Activated CD4-positive, alpha-beta T cell treated with anti-CD3 and anti-CD28 coated beads for 24 hours (primary cell): Measurements from ENCODE around the gene GLRX.
A peak's percentile ranks its signal among the peaks of the same experiment; 100 is the strongest.

Experiments used
- DNase-seq, 2 donors: peaks; one replicate each; pipeline ENCODE4 v3.0.0-alpha.2; 2020; ENCODE audit warnings: low read depth in 2 of 2

GLRX gene

GRCh38 chr5:95808686-95809413 is 13.7 kb downstream of the GLRX start:
- peak; percentile 53 to 62 for DNase-seq

DNA sequence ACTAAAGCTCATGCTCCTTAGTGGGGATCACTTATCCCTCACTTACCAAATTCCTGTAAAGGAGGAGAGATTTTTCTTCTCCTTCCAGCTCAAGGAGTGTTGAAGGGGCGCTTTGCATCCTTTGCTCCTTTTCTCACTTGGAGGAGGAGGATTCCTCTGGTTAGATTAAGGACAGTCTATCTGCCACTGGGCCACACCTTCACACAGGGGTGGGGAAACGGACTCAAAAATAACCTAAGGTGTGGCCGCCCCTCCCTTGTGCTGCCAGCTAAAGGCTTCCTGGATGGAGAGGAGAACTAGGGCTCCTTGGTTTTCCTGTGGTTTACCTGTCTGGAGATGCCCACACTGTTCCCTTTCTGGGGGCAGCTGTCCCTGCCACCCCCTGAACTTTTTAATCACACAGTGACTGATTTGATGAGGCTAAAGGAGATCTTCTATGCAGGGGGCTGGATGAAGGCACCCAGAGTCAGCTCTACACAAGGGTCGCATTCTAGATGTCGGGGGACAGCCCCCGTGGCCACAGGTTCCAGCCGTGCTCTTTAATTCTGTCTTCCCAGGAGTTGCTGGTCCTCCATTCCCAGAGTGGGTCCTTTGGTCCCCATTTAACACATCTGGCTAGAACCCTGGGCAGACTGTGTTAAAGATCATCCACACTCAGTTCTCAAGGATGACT is 14.4 kb downstream of the GLRX start:
- DNase-seq, result no peak

- DNase-seq, result no peak
These were observed 15.8 kb downstream of the GLRX start for GRCh38 chr5:95806687-95807086.

DNA sequence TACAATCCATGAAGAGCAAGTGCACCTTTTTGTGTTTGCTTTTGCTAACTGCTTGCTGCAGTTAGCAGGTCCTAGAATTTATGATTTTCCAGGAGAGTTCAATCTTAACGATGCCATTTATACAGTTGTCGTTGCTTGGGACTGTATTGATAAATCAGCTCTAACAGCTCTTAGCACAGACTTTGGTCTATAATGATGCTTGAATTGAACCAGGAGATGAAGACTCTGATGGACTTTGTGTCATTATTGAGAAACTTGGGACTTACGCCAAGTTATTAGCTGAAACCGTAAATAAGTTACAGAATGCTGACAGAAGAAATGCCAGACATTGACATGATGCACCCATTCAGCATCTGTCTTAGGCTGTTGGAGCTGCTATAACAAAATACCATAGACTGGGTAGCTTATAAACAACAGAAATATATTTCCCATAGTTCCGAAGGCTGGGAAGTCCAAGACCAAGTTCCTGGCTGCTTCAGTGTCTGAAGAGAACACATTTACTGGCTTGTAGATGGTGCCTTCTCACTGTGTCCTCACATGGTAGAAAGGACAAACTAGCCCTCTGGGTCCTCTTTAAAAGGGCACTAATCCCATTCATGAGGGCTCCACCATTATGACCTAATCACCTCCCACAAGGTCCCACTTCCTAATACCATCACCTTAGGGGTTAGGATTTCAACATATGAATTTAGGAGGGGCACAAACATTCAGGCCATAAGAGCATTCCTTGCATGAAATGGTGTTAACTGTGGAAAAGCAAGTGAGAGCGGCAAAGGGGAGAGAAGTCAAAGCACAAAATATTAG is 17.6 kb downstream of the GLRX start:
- DNase-seq, result no peak

GRCh38 chr5:95803271-95804148 is 19.0 kb downstream of the GLRX start:
- DNase-seq, result no peak

DNA sequence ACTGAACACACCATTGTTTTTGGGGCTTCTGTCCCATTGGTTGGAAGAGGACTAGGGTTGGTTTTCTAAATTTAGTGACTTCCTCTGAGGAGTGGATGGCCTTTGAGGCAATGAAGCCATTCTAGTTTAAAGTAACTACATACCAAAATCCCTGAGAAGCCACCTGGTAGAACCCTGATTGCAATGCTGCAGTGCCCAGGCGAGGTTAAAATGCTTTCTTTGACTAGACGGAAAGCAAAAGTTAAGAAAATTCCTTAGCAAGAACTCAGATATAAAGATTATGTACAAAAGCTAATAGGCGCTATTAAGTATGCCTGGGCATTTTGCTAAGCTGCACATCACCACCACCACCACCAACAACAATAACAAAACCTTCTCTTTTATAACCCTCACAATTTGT is 20.6 kb downstream of the GLRX start:
- no peak for DNase-seq

DNA sequence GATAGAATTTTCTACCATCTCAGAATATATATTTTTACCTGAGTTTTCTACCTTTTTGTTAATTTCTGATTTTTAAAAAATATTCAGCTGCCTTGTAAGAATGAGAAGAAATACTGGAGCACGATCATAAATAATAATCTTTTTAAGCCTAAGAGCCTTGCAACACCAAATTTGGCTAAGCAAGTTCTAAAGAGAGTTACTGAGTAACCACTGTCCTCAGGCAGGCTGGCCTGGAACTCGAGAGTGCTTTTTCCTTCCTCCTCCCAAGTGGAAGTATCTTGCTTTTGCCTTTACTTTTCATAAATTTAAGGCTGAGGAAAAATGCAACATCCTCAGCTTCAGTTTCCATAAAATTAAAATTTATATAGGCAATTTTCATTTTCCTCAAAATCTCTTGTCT is 21.0 kb downstream of the GLRX start:
- no peak for DNase-seq

DNA sequence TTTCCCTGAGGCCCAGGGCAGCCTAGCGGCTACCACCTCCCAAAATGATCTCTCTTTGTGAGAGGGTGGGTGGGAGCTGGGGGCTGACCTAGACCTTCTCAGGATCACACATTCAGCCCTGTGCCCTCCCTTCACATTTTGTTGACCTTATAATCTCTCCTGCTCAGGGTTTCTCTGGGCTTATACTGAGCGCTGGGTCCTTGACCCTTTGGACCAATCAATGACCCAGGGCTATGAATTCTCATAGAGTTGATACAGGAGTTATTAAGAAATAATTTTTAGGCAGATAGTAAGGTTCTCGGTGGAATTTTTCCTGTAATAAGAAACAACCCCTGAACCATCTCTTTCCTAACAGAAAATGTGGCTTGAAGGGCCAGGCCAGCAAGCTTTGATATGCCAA is 22.0 kb downstream of the GLRX start:
- no peak for DNase-seq

GRCh38 chr5:95799191-95799835 is 23.2 kb downstream of the GLRX start:
- DNase-seq, result no peak

GRCh38 chr5:95798545-95798944 is 24.0 kb downstream of the GLRX start:
- no peak for DNase-seq

DNA sequence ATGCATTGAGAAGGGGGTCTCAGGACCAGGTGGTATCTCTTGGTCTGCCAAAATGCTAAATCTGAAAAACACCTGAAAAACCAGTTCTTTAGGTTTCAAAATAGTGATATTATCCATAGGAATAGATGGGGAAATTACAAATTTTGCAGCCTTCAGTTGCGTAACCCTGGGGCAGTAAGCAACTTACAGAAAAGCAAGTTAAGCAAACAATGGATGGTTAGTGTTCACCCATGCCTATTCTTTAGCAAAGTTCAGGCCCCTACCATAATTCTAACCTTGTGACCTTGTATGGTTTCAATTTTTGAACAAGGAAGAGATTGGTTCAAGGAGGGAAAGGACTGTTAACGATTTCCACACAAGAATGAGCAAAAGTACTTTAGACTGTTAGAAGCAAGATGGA is 24.5 kb downstream of the GLRX start:
- no peak for DNase-seq

DNA sequence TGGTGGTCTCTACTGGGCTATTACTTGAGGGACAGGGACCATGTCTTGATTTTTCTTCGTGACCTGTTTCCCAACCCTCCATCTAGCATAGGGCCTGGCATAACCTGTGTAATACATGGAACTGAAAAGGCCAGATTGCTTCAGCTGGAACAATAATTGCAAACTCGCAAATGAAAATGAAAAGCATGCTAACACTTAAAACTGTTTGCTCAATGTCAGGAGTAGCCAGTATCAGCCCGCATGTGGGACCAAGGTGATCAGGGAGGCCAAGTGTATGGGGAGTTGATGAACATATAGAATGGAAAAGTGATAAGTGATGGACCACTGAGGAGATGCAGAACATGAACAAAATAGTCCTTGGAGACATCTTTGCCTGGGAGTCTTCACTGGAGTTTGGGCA is 25.2 kb downstream of the GLRX start:
- no peak for DNase-seq

DNA sequence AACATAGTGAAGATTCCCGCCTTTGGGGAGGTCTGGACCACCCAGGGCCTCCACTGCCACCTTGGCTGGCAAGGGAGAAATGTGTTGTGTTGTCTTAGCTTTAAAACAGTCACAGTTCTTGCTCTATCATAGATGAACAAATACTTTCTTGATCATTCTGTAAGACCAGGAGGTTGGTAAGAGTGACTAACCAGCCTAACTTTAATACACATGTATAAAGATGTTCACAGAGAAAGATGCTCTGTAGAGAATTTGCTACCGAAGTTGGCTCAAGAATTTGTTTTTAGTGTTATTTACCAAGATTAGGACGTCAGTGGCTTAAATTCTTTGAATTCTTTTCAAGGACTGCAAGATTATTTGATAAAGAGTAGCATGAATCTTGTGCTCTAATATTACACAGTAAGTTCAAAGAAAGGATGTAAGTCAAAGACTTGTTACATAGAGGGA is 28.4 kb downstream of the GLRX start:
- DNase-seq, result no peak

DNA sequence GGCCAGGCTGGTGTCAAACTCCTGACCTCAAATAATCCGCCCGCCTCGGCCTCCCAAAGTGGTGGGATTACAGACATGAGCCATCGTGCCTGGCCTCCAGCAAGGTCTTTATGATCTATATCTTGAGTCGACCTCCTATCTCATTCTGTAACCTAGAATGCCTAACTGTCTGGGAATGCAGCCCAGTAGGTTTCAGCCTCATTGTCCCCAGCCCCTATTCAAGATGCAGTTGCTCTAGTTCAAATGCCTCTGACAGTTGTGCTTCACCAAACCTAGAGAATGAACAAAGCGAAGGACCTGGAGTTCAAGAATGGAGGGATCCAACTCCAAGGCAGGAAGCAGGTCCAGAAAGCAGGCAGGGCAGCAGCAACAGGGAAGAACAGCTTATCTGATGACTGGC is 30.8 kb downstream of the GLRX start:
- no peak for DNase-seq

DNA sequence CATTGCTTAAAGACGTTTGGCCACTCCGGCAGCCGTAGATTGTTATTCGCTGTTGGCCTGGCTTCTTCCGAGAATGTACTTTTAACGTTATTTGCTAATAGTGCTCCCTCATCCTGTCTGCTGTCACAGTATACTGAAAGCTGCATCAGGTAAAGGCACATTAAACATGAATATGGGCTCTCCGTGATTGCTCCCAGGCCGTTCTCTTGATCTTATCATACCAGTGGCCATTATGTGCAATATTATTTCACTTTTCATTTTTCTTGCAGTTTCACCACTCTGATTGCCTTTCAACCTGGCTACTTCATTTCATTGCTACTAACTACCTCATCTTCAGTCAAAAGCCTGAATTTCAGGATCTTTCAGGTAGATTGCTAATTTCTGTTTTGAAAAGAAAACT is 34.0 kb downstream of the GLRX start:
- no peak for DNase-seq

- DNase-seq, result no peak
These were observed 35.6 kb downstream of the GLRX start for GRCh38 chr5:95786821-95787418.

DNA sequence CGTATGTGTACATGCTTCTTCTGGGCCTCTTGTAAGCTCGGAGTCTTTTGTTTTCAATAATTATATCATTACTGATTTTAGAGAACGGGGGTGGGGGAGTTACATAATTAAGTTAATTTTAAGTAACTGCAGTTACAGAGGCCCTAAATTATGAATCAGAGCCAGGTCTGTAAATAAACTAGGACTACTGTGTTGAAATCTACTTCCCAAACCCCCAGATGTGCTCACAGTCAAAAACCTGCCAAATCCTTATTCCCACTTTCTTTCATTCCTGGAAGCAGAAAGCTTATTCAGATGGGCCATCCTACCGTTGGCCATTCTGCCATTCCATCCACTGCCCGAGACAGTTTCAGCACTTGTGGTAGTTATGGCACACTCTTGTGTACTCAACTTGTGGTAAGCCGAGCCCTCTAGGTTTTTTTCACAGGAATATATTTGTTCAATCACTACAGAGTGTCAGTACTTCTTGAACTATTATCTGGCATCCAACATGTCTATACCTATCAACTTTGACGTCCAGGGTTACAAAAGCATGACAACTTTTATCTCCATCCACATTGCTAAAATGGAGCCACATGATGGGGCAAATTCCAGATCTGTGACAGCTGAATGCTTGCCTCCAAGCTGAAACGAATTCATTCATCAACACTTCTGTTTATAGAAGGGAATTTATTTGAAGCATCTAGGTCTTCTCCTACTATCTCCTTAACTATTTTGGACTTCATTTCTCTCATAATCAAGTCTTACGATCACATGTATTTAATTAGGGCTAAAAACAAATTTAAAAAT is 37.8 kb downstream of the GLRX start:
- no peak for DNase-seq

DNA sequence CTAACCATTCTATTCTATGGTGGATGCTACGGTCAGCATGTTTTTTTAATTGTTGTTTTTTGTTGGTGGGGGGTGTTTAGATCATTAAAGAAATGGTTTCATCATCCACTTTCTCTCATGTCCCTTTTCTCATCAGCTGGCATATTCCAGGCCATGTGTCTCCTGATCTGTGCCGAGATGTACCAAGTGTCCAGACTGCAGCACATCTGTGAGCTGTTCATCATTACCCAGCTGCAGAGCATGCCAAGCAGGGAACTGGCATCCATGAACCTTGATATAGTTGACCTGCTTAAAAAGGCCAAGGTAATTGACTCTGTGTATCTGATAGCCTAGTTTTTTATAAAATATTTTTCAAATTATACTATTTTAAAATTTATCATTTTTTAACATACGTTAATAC is 38.9 kb downstream of the GLRX start:
- DNase-seq, result no peak

- no peak for DNase-seq
These were observed 40.3 kb downstream of the GLRX start for GRCh38 chr5:95782181-95782580.

GRCh38 chr5:95781101-95781583 is 41.4 kb downstream of the GLRX start:
- peak; percentile 47 to 61 for DNase-seq
